ENCODE measurements around the gene OR10V1.

The OR10V1 gene

DNA sequence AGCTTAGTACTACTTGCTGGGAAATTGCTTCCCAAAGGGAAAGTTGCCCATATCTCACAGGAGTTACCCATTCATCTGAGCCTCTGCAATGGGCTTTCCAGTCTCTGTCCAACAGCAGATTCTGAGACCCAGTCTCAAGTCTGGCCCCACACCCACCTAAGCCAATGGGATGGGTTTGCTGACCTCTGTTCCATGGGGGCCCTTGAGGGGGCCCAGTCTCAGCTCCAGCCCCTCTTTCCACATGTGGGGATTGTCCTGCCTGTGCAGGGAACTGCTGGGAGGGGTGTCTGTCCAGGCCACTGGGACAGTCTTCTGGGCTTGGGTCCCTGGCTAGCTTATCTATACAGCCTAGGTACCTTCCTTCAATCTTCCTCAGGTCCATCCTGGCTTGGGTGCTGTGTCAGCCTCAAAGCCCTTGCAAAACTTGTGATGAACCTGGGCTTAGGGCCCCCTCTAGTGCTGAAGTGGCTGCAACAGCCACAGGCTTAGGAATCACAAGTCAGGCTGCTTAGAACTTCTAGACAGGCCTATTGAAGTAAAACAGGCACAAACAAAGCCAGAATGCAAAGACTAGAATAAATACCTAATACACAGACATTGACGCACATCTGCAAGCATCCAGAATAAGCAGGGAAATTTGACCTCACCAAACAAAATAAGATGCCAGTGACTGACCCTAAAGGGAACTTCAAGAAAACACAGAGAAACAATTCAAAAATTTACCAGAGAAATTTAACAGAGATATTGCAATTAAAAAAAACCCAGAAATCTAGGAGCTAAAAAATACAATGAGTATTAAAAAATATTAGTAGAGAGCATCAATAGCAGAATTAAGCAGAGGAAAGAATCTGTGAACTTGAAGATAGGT lies 33.1 kb downstream of the OR10V1 start:
- WGBS, result 67% methylated on average over 1 of the region's 1 CpG
- no peaks in the 10 kb centered on the region for H3K27me3 ChIP-seq (ENCODE audit: insufficient read depth, low read length)
- H3K4me3 ChIP-seq (ENCODE audit: low read length), result no peak overlapping the region
- no peak overlapping the region for H3K9ac ChIP-seq (ENCODE audit: low read depth, low read length)
- H3K36me3 ChIP-seq (ENCODE audit: insufficient read depth, low read length), result no peaks in the 10 kb centered on the region
- no peaks in the 10 kb centered on the region for H3K9me3 ChIP-seq (ENCODE audit: insufficient read depth, low read depth, low read length)
- H3K27ac ChIP-seq (ENCODE audit: low read depth, low read length), result no peak overlapping the region
- H3K4me1 ChIP-seq (ENCODE audit: insufficient read depth, low read length), result no peaks in the 10 kb centered on the region

DNA sequence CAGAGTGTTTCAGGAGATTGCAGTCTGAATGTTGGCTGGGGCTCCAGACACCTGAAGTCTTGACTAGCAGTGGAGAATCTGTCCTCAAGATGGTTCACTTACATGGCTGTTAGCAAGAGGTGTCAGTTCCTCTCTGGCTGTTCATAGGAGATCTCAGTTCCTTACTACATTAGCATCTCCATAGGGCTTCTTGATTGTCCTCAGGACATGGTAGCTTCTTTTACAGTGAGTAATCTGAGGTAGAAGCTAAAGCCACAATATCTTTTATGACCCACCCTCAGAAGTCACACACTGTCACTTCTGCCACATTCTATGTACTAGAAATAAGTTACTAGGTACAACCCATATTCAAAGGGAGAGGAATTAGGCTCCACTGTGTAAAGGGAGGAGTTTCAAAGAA lies 34.3 kb downstream of the OR10V1 start:
- no peak overlapping the region for H3K4me3 ChIP-seq (ENCODE audit: low read length)
- no peaks in the 10 kb centered on the region for H3K27me3 ChIP-seq (ENCODE audit: insufficient read depth, low read length)
- no peak overlapping the region for H3K27ac ChIP-seq (ENCODE audit: low read depth, low read length)
- H3K9me3 ChIP-seq (ENCODE audit: insufficient read depth, low read depth, low read length), result no peaks in the 10 kb centered on the region
- no peaks in the 10 kb centered on the region for H3K36me3 ChIP-seq (ENCODE audit: insufficient read depth, low read length)
- no peak overlapping the region for H3K9ac ChIP-seq (ENCODE audit: low read depth, low read length)
- H3K4me1 ChIP-seq (ENCODE audit: insufficient read depth, low read length), result no peaks in the 10 kb centered on the region

DNA sequence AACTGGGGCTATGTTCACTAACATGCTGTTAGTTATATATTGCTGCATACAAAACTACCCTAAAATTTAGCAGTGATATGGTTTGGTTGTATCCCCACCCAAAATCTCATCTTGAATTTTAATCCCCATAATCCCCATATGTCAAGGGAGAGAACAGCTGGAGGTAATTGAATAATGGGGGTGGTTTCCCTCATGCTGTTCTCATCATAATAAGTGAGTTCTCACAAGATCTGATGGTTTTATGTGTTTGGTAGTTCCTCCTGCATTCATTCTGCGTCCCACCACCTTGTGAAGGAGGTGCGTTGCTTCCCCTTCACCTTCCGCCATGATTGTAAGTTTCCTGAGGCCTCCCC lies 34.9 kb downstream of the OR10V1 start:
- H3K27ac ChIP-seq (ENCODE audit: low read depth, low read length), result no peak overlapping the region
- no peaks in the 10 kb centered on the region for H3K9me3 ChIP-seq (ENCODE audit: insufficient read depth, low read depth, low read length)
- no peaks in the 10 kb centered on the region for H3K27me3 ChIP-seq (ENCODE audit: insufficient read depth, low read length)
- H3K4me1 ChIP-seq (ENCODE audit: insufficient read depth, low read length), result no peaks in the 10 kb centered on the region
- 95% methylated on average over 3 of the region's 3 CpGs for WGBS
- no peaks in the 10 kb centered on the region for H3K36me3 ChIP-seq (ENCODE audit: insufficient read depth, low read length)
- H3K9ac ChIP-seq (ENCODE audit: low read depth, low read length), result no peak overlapping the region
- no peak overlapping the region for H3K4me3 ChIP-seq (ENCODE audit: low read length)

DNA sequence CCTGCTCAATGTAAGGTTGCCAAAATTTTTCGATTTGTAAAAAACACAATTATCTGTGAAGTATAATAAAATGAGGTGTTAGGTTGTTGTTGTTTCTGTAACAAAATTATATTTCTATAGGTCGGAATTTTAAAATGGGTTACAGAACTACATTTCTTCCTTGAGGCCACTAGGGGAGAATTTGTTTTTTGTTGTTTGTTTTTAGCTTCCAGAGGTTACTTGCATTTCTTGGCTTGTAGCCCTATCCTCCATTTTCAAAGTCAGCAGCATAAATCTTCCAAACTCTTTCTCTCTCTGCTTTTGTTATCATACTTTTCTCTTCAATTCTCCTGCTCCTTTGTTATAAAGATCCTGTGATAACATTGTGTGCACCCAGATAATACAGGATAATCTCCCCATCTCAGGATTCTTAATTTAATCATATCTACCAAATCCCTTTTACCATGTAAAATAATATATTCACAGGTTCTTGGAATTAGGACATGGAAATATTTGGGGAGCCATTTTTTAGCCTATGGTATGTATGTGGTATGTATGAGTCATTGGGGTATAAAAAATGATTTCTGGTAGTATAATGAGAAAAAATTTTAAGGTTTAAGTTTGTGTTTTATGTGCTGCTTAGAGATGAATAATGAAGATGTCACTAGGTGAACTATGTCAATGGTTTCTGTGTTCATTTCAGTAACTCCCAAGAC lies 35.4 kb downstream of the OR10V1 start:
- H3K36me3 ChIP-seq (ENCODE audit: insufficient read depth, low read length), result no peaks in the 10 kb centered on the region
- WGBS, result 94% methylated on average over 2 of the region's 2 CpGs
- H3K27ac ChIP-seq (ENCODE audit: low read depth, low read length), result no peak overlapping the region
- H3K27me3 ChIP-seq (ENCODE audit: insufficient read depth, low read length), result no peaks in the 10 kb centered on the region
- H3K9ac ChIP-seq (ENCODE audit: low read depth, low read length), result no peak overlapping the region
- H3K4me3 ChIP-seq (ENCODE audit: low read length), result no peak overlapping the region
- no peaks in the 10 kb centered on the region for H3K9me3 ChIP-seq (ENCODE audit: insufficient read depth, low read depth, low read length)
- no peaks in the 10 kb centered on the region for H3K4me1 ChIP-seq (ENCODE audit: insufficient read depth, low read length)

DNA sequence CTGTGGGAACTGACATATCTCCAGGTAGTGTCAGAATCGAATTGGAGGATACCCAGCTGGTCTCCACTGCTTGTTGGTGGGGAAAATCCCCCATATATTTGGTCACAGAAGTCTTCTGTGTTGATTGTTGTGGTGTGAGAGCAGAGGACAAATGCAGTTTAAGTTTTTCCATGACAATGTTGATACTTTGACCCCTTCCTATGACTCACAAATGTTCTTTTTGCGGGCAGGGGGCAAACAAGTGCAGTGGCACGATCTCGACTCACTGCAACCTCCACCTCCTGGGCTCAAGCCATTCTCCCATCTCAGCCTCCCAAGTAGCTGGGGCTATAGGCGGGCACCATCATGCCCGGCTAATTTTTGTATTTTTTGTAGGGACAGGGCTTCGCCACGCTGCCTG lies 37.4 kb downstream of the OR10V1 start:
- Histone ChIP-seq H3K9ac (ENCODE audit: low read depth, low read length) (no peak overlapping the region), H3K4me1 (ENCODE audit: insufficient read depth, low read length) (no peaks in the 10 kb centered on the region), H3K27me3 (ENCODE audit: insufficient read depth, low read length) (no peaks in the 10 kb centered on the region), H3K27ac (ENCODE audit: low read depth, low read length) (no peak overlapping the region), H3K9me3 (ENCODE audit: insufficient read depth, low read depth, low read length) (no peaks in the 10 kb centered on the region), H3K36me3 (ENCODE audit: insufficient read depth, low read length) (no peaks in the 10 kb centered on the region), H3K4me3 (ENCODE audit: low read length) (no peak overlapping the region)
- 93% methylated on average over 8 of the region's 8 CpGs for WGBS

DNA sequence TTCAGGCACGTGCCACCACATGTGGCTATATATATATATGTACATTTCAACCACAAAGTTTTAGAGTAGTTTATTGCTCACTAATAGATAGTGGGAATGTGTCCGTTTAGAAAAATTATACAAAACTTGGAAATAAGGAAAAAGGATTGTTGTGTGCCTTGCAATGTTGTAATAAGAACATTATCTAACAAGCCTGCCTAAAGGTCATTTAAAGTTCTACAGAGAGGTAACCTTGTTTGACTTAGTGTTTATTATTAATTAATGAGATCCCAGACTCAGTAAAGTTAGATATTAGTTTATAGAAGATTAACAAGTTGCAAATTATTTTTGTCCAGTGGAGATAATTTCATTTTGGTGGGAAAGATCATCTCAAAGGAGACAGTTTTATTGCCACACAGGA lies 39.4 kb downstream of the OR10V1 start:
- H3K4me3 ChIP-seq (ENCODE audit: low read length), result no peak overlapping the region
- 100% methylated on average over 1 of the region's 2 CpGs for WGBS
- H3K9ac ChIP-seq (ENCODE audit: low read depth, low read length), result no peak overlapping the region
- H3K36me3 ChIP-seq (ENCODE audit: insufficient read depth, low read length), result no peaks in the 10 kb centered on the region
- peaks cover 6% of the 10 kb centered on the region; the same call in 1 of the 2 replicates for H3K4me1 ChIP-seq (ENCODE audit: insufficient read depth, low read length)
- H3K27me3 ChIP-seq (ENCODE audit: insufficient read depth, low read length), result no peaks in the 10 kb centered on the region
- H3K27ac ChIP-seq (ENCODE audit: low read depth, low read length), result no peak overlapping the region
- H3K9me3 ChIP-seq (ENCODE audit: insufficient read depth, low read depth, low read length), result no peaks in the 10 kb centered on the region

DNA sequence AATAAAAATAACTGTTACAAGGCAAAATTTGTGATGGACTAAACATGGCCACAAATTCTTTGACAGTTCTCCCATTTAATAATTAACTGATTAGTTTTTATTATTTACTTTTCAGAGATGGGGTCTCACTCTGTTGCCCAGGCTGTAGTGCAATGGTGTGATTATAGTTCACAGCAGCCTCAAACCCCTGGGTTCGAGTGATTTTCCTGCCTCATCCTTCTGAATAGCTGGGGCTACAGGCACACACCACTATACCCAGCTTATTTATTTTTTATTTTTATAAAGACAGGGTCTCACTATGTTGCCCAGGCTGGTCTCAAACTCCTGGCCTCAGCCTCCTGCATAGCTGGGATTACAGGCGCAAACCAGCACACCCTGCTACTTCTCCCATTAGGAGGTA lies 40.4 kb downstream of the OR10V1 start:
- Histone ChIP-seq H3K4me1 (ENCODE audit: insufficient read depth, low read length) (peaks cover 6% of the 10 kb centered on the region; the same call in 1 of the 2 replicates), H3K27ac (ENCODE audit: low read depth, low read length) (no peak overlapping the region), H3K9me3 (ENCODE audit: insufficient read depth, low read depth, low read length) (no peaks in the 10 kb centered on the region), H3K27me3 (ENCODE audit: insufficient read depth, low read length) (no peaks in the 10 kb centered on the region), H3K36me3 (ENCODE audit: insufficient read depth, low read length) (no peaks in the 10 kb centered on the region), H3K4me3 (ENCODE audit: low read length) (no peak overlapping the region), H3K9ac (ENCODE audit: low read depth, low read length) (no peak overlapping the region)
- WGBS, result 96% methylated on average over 2 of the region's 2 CpGs

DNA sequence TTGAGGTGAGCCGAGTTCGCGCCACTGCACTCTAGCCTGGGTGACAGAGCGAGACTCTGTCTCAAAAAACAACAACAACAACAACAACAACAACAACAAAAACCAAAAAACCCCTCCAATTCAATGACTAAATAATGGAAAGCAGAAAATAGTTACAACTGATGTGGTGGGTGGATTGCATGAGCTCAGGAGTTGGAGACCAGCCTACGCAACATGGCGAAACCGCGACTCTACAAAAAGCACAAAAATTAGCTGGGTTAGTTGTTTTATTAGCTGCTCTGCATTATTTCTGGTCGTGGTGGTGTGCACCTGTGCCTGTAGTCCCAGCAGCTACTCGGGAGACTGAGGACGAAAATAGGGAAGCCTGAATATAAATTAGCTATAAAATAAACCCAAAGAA lies 42.2 kb downstream of the OR10V1 start:
- 95% methylated on average over 10 of the region's 11 CpGs for WGBS
- H3K9ac ChIP-seq (ENCODE audit: low read depth, low read length), result no peak overlapping the region
- no peak overlapping the region for H3K4me3 ChIP-seq (ENCODE audit: low read length)
- peaks cover 6% of the 10 kb centered on the region for H3K36me3 ChIP-seq (ENCODE audit: insufficient read depth, low read length)
- H3K4me1 ChIP-seq (ENCODE audit: insufficient read depth, low read length), result peaks cover 11% of the 10 kb centered on the region; the same call in 1 of the 2 replicates
- H3K9me3 ChIP-seq (ENCODE audit: insufficient read depth, low read depth, low read length), result no peaks in the 10 kb centered on the region
- H3K27me3 ChIP-seq (ENCODE audit: insufficient read depth, low read length), result no peaks in the 10 kb centered on the region
- H3K27ac ChIP-seq (ENCODE audit: low read depth, low read length), result no peak overlapping the region

DNA sequence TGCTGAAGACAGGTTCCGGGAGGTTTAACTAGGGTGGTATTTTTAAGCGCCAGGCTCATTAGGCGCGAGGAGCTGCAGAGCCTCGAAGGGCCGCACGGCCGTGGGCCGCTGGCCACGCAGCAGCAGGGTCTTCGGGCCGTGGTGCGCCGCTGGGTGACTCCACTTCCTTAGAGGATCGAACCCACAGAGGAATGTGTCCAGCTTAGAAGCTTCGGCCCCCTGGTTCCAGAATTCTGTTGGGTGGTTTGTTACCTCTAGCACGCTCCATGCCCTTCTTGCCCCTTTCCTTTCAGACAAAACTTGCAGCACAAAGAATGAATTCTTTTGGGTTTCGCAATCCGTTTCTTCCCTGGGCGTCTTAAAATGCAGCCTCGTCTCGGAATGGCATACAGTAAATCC lies 44.0 kb downstream of the OR10V1 start:
- H3K4me3 ChIP-seq (ENCODE audit: low read length), result peak overlapping the region; percentile 64
- peaks cover 25% of the 10 kb centered on the region for H3K36me3 ChIP-seq (ENCODE audit: insufficient read depth, low read length)
- H3K9ac ChIP-seq (ENCODE audit: low read depth, low read length), result peak overlapping the region; percentile 80
- peaks cover 11% of the 10 kb centered on the region; the same call in 1 of the 2 replicates for H3K4me1 ChIP-seq (ENCODE audit: insufficient read depth, low read length)
- no peaks in the 10 kb centered on the region for H3K27me3 ChIP-seq (ENCODE audit: insufficient read depth, low read length)
- WGBS, result 15% methylated on average over 22 of the region's 22 CpGs
- peak overlapping the region; percentile 82 for H3K27ac ChIP-seq (ENCODE audit: low read depth, low read length)
- H3K9me3 ChIP-seq (ENCODE audit: insufficient read depth, low read depth, low read length), result no peaks in the 10 kb centered on the region

DNA sequence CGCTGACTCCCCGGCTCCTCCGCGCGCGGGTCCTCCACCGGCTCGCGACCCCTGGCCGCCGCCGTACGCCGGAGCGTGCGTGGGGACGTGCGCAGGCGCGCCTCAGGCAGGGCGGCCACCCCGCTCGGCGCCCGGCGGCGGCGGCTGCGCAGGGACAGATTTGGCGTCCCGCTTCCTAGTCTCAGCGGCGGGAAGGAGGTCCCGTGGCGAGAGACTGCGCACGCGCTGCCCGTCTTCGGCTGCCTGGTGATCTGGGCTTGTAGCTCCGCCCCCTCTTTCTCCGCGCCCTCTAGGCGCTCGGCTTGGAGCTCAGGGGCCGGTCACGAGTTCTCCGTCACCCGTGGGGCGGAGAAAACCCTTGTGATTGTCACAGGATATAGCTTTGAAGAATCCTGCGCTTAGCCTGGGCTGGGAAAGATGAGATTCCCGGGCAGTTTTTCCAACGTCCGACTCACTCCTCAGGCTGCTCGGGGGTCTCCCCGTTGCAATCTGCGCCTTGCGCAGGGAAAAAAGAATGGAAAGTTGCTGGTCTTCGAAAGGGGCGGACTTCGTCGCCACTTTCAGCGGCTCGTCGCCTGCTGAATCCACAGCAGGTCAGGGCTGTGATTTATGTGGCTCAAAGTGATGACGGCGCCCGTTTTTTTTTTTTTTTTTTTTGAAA lies 44.6 kb downstream of the OR10V1 start, which contains the start of gene PATL1:
TSS of gene PATL1 (minus strand) at position 88 of the 661 bp plus-strand sequence. CDS start 142 bp downstream, outside the sequence.
- Histone ChIP-seq H3K4me3 (ENCODE audit: low read length) (peak within 1 kb of the TSS; percentile 64), H3K27ac (ENCODE audit: low read depth, low read length) (peak within 1 kb of the TSS; percentile 82), H3K27me3 (ENCODE audit: insufficient read depth, low read length) (no peaks in the 10 kb centered on the region), H3K36me3 (ENCODE audit: insufficient read depth, low read length) (peaks cover 30% of the 10 kb centered on the region), H3K4me1 (ENCODE audit: insufficient read depth, low read length) (peaks cover 11% of the 10 kb centered on the region; the same call in 1 of the 2 replicates), H3K9me3 (ENCODE audit: insufficient read depth, low read depth, low read length) (no peaks in the 10 kb centered on the region), H3K9ac (ENCODE audit: low read depth, low read length) (peak within 1 kb of the TSS; percentile 81)
- WGBS, result under 1% methylated on average over 68 of the region's 68 CpGs
